ENCODE measurements around the gene AGO1.

DNA sequence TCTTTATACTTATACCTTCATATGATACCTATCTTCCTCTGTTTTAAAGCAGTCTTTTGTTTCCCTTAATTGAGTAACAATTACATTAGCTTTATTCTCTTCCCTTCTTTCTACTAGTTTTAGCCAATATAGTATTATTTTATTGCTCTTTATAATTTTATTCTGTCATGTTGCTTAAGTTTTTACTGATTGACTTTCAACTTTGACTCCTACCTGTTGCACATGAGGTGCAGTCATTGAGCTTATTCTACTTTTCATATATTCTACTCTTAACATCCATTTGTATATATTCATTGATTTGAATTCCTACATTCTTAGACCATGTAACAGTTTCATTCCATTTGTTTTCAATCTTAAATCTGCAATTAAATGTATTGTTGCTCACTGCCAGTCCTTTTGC lies 97.1 kb downstream of the AGO1 start:
- TF ChIP-seq, protein P1, sequence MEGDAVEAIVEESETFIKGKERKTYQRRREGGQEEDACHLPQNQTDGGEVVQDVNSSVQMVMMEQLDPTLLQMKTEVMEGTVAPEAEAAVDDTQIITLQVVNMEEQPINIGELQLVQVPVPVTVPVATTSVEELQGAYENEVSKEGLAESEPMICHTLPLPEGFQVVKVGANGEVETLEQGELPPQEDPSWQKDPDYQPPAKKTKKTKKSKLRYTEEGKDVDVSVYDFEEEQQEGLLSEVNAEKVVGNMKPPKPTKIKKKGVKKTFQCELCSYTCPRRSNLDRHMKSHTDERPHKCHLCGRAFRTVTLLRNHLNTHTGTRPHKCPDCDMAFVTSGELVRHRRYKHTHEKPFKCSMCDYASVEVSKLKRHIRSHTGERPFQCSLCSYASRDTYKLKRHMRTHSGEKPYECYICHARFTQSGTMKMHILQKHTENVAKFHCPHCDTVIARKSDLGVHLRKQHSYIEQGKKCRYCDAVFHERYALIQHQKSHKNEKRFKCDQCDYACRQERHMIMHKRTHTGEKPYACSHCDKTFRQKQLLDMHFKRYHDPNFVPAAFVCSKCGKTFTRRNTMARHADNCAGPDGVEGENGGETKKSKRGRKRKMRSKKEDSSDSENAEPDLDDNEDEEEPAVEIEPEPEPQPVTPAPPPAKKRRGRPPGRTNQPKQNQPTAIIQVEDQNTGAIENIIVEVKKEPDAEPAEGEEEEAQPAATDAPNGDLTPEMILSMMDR (IDR thresholded peaks at IDR 0.05; ENCODE audit: insufficient read depth, low read depth, low read length) = no peak
- TF ChIP-seq EZH2 (IDR thresholded peaks at IDR 0.05; ENCODE audit: insufficient read depth, low read length) = no peak
